ENCODE measurements around the gene ADM.

GRCh38 chr11:10304495-10305261, at the start of gene ADM:
- no peak for TF ChIP-seq EZH2 (IDR thresholded peaks at IDR 0.05)
- TF ChIP-seq FOXP2 (optimal IDR thresholded peaks at IDR 0.05; ENCODE audit: control extremely low read depth, extremely low read length, insufficient read depth) = no peak
